Measurements from ENCODE around the gene ROBO3. TPM values are rescaled to one million over a fixed set of nuclear protein-coding genes. Genes with fewer than 3 reads are reported as not detected.

ROBO3 gene
- total RNA-seq, 4 donors from 2014 or later: 1.9 to 5.3 (median 3.3) TPM

DNA sequence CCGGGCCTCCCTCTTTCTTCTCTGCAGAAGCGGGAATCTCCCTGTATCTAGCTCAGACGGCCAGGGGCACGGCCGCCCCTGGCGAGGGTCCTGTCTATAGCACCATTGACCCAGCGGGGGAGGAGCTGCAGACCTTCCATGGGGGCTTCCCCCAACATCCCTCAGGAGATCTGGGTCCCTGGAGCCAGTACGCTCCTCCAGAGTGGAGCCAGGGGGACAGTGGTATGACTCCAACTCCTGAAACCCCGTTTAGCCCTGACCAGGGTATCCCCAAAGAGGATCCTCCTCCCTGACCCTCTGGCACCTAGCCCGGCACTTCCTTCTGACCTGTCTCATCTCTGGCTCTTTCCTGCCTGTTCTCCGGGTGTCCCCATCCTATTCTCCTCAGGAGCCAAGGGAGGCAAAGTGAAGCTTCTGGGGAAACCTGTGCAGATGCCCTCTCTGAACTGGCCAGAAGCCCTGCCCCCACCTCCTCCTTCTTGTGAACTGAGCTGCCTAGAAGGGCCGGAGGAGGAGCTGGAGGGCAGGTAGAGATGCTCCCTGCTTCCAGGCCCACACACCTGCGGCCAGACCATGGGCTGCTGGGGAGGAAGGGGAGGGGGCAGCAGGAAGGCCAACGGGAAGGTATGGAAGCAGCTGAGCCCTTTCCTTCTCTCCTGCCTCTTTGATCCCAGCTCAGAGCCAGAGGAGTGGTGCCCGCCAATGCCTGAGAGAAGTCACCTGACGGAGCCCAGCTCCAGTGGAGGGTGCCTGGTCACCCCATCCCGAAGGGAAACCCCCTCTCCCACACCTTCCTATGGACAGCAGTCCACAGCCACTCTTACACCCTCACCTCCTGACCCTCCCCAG, 12.9 kb downstream of the ROBO3 start:
- WGBS, 2 donors: 58 to 71% methylated on average over 17 of the region's 17 CpGs
- intact Hi-C loops (cut with DNase I; ENCODE audit: low total_unique reads): no loop called here
- DNase-seq (ENCODE audit: low spot score in 2 of 2): peak in 1 of 2 donors; percentile 84
- TF ChIP-seq POLR2A (IDR thresholded peaks at IDR 0.05): no peak
- TF ChIP-seq, protein P1, sequence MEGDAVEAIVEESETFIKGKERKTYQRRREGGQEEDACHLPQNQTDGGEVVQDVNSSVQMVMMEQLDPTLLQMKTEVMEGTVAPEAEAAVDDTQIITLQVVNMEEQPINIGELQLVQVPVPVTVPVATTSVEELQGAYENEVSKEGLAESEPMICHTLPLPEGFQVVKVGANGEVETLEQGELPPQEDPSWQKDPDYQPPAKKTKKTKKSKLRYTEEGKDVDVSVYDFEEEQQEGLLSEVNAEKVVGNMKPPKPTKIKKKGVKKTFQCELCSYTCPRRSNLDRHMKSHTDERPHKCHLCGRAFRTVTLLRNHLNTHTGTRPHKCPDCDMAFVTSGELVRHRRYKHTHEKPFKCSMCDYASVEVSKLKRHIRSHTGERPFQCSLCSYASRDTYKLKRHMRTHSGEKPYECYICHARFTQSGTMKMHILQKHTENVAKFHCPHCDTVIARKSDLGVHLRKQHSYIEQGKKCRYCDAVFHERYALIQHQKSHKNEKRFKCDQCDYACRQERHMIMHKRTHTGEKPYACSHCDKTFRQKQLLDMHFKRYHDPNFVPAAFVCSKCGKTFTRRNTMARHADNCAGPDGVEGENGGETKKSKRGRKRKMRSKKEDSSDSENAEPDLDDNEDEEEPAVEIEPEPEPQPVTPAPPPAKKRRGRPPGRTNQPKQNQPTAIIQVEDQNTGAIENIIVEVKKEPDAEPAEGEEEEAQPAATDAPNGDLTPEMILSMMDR (IDR thresholded peaks at IDR 0.05): no peak
- H3K4me3 ChIP-seq (ENCODE audit: low read depth, poor library complexity, severe bottlenecking): no peak overlapping the region

DNA sequence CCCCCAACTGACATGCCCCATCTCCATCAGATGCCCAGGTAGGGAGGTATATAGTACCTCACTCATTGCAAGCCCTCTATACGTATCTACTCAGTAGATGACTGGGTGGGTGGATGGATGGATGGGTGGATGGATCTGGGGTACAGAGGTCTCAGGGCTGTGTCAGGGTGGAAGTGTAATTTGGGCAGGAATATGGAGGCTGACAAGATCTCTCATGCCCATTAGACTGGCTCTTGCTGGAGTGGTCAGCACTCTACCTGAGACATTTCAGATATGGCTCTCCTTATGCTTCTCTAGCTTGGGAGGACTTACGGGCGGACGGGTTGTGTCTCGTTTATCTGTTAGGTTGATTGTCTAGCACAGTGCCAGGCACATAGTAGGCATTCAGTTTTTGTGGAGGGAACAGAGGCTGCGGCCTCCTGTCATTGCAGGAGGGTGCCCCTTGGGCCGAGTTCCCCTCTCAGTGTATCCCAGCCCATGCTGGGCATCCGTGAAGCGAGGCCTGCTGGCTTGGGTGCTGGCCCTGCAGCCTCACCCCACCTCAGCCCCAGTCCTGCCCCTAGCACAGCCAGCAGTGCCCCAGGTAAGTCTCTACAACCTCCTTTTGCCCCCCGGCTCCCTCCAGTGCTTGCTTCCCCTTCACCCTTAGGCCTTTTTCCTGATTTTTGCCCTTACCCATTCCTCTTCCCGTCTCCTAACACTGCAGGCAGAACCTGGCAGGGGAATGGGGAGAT, 13.7 kb downstream of the ROBO3 start:
- peak in 1 of 2 donors; percentile 79 for DNase-seq (ENCODE audit: low spot score in 2 of 2)
- 93 to 94% methylated on average over 11 of the region's 11 CpGs for whole genome bisulfite sequencing, 2 donors
- H3K4me3 ChIP-seq (ENCODE audit: low read depth, poor library complexity, severe bottlenecking): no peak overlapping the region
- intact Hi-C loops (cut with DNase I; ENCODE audit: low total_unique reads): no loop called here
- TF ChIP-seq POLR2A (IDR thresholded peaks at IDR 0.05): no peak
- TF ChIP-seq, protein P1 (IDR thresholded peaks at IDR 0.05): no peak

DNA sequence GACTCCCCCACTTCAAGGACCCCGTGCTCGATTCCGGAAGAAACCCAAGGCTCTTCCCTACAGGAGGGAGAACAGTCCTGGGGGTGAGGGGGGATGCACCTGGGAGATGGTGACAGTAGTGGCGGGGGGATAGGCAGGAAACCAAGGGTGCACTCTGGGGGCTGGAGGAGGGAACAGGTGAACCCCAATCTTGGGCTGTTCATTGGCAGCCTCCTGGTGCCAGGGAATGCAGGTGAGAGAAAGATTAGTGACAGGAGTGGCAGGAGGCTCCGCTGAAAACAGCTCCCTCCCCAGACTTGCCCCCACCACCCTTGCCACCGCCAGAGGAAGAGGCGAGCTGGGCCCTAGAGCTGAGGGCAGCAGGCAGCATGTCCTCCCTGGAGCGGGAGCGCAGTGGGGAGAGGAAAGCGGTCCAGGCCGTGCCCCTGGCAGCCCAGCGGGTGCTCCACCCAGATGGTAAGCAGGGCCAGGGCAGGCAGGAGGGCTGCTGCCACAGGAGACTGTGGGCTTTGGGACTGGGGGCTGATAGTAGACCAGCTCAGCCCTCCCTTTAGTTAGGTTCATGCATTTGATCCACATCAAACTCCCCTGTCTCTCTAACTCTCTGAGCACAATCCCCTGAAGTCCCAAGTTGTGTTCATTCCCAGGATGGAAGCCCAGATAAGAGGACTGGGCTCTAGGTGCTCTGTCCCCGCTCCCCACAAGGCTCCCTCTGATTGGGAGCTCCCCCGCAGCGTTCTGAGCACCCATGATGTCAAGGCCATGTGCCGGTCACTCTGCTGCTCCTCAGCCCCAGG, 14.5 kb downstream of the ROBO3 start:
- no peak overlapping the region for H3K4me3 ChIP-seq (ENCODE audit: low read depth, poor library complexity, severe bottlenecking)
- intact Hi-C loops (cut with DNase I; ENCODE audit: low total_unique reads): no loop called here
- WGBS, 2 donors: 83 to 86% methylated on average over 16 of the region's 16 CpGs
- peak in 1 of 2 donors; percentile 81 for DNase-seq (ENCODE audit: low spot score in 2 of 2)
- TF ChIP-seq, protein P1 (IDR thresholded peaks at IDR 0.05): no peak
- TF ChIP-seq POLR2A (IDR thresholded peaks at IDR 0.05): no peak

DNA sequence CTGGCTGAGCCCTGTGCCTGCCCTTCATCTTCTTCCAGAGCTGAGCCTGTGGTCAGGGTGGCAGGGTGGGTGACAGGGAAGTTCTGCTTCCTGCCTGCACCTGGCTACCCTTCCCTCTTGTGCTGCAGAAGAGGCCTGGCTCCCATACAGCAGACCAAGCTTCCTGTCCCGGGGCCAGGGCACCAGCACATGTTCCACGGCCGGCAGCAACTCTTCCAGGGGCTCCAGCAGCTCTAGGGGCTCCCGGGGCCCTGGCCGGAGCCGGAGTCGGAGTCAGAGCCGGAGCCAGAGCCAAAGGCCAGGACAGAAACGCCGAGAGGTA, 15.0 kb downstream of the ROBO3 start:
- intact Hi-C loops (cut with DNase I; ENCODE audit: low total_unique reads): no loop called here
- DNase-seq (ENCODE audit: low spot score in 2 of 2): peak in 1 of 2 donors; percentile 87
- WGBS, 2 donors: 76% methylated on average over 9 to 10 of the region's 10 CpGs
- H3K4me3 ChIP-seq (ENCODE audit: low read depth, poor library complexity, severe bottlenecking): no peak overlapping the region
- TF ChIP-seq, protein P1 (IDR thresholded peaks at IDR 0.05): no peak

DNA sequence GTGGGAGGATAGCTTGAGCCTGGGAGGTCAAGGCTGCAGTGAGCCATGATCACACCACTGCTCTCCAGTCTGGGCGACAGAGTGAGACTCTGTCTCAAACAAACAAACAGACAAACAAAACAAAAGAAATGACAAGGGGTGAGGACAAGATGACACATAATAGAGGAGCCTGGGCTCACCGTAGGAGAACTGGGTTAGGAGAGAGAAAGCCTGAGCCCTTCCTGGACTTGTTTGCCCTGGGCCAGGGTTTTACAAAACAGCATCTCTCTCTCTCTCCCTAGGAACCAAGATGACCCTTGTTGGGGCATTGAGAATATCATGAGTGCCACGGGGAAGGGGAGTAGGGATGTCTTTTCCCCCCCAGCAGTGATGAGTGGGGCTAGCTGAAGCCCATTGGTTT, 15.7 kb downstream of the ROBO3 start:
- peak in 1 of 2 donors; percentile 40 for DNase-seq (ENCODE audit: low spot score in 2 of 2)
- intact Hi-C loops (cut with DNase I; ENCODE audit: low total_unique reads): no loop called here
- WGBS, 2 donors: 63 to 64% methylated on average over 3 of the region's 3 CpGs
- TF ChIP-seq, protein P1 (IDR thresholded peaks at IDR 0.05): no peak
- no peak for TF ChIP-seq POLR2A (IDR thresholded peaks at IDR 0.05)
- no peak overlapping the region for H3K4me3 ChIP-seq (ENCODE audit: low read depth, poor library complexity, severe bottlenecking)

Data from lower leg skin (tissue), 4 donors.